SK-N-SH (cell line): ENCODE measurements around the gene GJA8. TPM values are rescaled to one million over a fixed set of nuclear protein-coding genes. Genes with fewer than 3 reads are reported as not detected.

Experiments used
- CTCF ChIA-PET: fragments of 300-600, 350-600 bp; formaldehyde crosslinking; extraction: SDS; loops from one replicate; lab custom pipeline; 2021; lab: Yijun Ruan, JAX
- POLR2A ChIA-PET: fragments of 350-600 bp; sonication (Branson Sonifier 250); formaldehyde crosslinking; extraction: SDS; loops from one replicate; lab custom pipeline; 2020; ENCODE audit warnings: antibody characterized with exemption, inconsistent platforms; lab: Yijun Ruan, JAX
- DNase-seq: peaks from one replicate; pipeline ENCODE4 v3.0.0; 2012
- H2AFZ ChIP-seq: fragments of 200-600 bp; sonication (generic); 2 replicates; pipeline ENCODE4 v1.8.1; 2016; ENCODE audit warnings: antibody characterized with exemption, mild to moderate bottlenecking, low read depth
- H3F3A ChIP-seq: fragments of 200-600 bp; sonication (generic); replicated peaks from 2 replicates; pipeline ENCODE3; 2016; ENCODE audit warnings: antibody characterized with exemption, mild to moderate bottlenecking; ENCODE audit not compliant: insufficient read depth
- H3K27ac ChIP-seq, 2 experiments: fragments of 200-500 bp in 1 of 2; fragments of 200-600 bp in 1 of 2; sonication (Bioruptor generic) in 1 of 2; sonication (generic), shearing (Covaris generic) in 1 of 2; 2 replicates each; pipeline versions ENCODE4 v1.5.1 to v1.6.1; 2014 to 2016; ENCODE audit warnings: low read depth in 2 of 2, inconsistent platforms in 1 of 2, low read length in 1 of 2, mild to moderate bottlenecking in 1 of 2, mixed read lengths in 1 of 2
- H3K27me3 ChIP-seq: fragments of 200-600 bp; sonication (generic), shearing (Covaris generic); 2 replicates; pipeline ENCODE4 v1.6.1; 2016; ENCODE audit warnings: mixed run types; ENCODE audit not compliant: insufficient read depth
- H3K36me3 ChIP-seq, 2 experiments: fragments of 200-500 bp in 1 of 2; fragments of 200-600 bp in 1 of 2; sonication (Bioruptor generic) in 1 of 2; sonication (generic) in 1 of 2; replicated peaks in 1 of 2; 2 replicates each; pipeline versions ENCODE3 to v1.5.1; 2014 to 2016; ENCODE audit warnings: low read length in 1 of 2, mild to moderate bottlenecking in 1 of 2; ENCODE audit not compliant: insufficient read depth in 2 of 2, control insufficient read depth in 1 of 2
- H3K4me1 ChIP-seq, 2 experiments: fragments of 200-500 bp in 1 of 2; fragments of 200-600 bp in 1 of 2; sonication (Bioruptor generic) in 1 of 2; sonication (generic), shearing (Covaris generic) in 1 of 2; 2 replicates each; pipeline versions ENCODE4 v1.5.1 to v1.6.1; 2014 to 2016; ENCODE audit warnings: low read depth in 1 of 2, low read length in 1 of 2, mixed run types in 1 of 2; ENCODE audit not compliant: insufficient read depth in 2 of 2, control insufficient read depth in 1 of 2
- H3K4me2 ChIP-seq: fragments of 200-600 bp; sonication (generic), shearing (Covaris generic); 2 replicates; pipeline ENCODE4 v1.6.1; 2017; ENCODE audit warnings: mixed run types
- H3K4me3 ChIP-seq, 2 experiments: fragments of 200-500 bp in 1 of 2; fragments of 200-600 bp in 1 of 2; sonication (Bioruptor generic) in 1 of 2; sonication (generic), shearing (Covaris generic) in 1 of 2; 2 replicates each; pipeline versions ENCODE4 v1.5.1 to v1.8.1; 2014 to 2016; ENCODE audit warnings: low read depth in 2 of 2, inconsistent platforms in 1 of 2, low read length in 1 of 2, mild to moderate bottlenecking in 1 of 2, mixed read lengths in 1 of 2, moderate library complexity in 1 of 2
- H3K79me2 ChIP-seq: fragments of 200-600 bp; sonication (generic); 2 replicates; pipeline ENCODE4 v1.8.1; 2017; ENCODE audit warnings: mild to moderate bottlenecking; ENCODE audit not compliant: insufficient read depth
- H3K9ac ChIP-seq: fragments of 200-600 bp; sonication (generic); 2 replicates; pipeline ENCODE4 v1.6.1; 2017; ENCODE audit warnings: mixed run types
- H3K9me2 ChIP-seq: fragments of 200-600 bp; sonication (generic); 2 replicates; pipeline ENCODE4 v1.6.1; 2017; ENCODE audit warnings: mixed run types
- H3K9me3 ChIP-seq: fragments of 200-600 bp; sonication (generic); 2 replicates; pipeline ENCODE4 v1.6.1; 2017; ENCODE audit warnings: mixed run types, mild to moderate bottlenecking, moderate library complexity
- H4K20me1 ChIP-seq: fragments of 200-600 bp; sonication (generic); 2 replicates; pipeline ENCODE4 v1.6.1; 2017; ENCODE audit warnings: mild to moderate bottlenecking, mixed run types; ENCODE audit not compliant: insufficient read depth
- CHD2 ChIP-seq: fragments of 150-350 bp; IDR thresholded peaks from 2 replicates; pipeline ENCODE4 v1.6.1; 2018; ENCODE audit warnings: low read length; ENCODE audit not compliant: partially characterized antibody
- ELF1 ChIP-seq: IDR thresholded peaks from 2 replicates; pipeline ENCODE4 v1.4.0; 2012
- FOSL2 ChIP-seq: IDR thresholded peaks from 2 replicates; pipeline ENCODE4 v1.4.0; 2012; ENCODE audit warnings: low read depth, mild to moderate bottlenecking, moderate library complexity, borderline replicate concordance
- GABPA ChIP-seq: IDR thresholded peaks from 2 replicates; pipeline ENCODE4 v1.4.0; 2012; ENCODE audit warnings: low read depth, mild to moderate bottlenecking
- GATA2 ChIP-seq: sonication (generic); formaldehyde crosslinking; IDR thresholded peaks from 2 replicates; pipeline ENCODE4 v1.5.0; 2020; ENCODE audit warnings: mild to moderate bottlenecking, missing genetic modification reagents
- MEF2A ChIP-seq: IDR thresholded peaks from 2 replicates; pipeline ENCODE4 v1.4.0; 2012; ENCODE audit warnings: low read depth, borderline replicate concordance
- MXI1 ChIP-seq: IDR thresholded peaks from 2 replicates; pipeline ENCODE4 v1.6.1; 2012; ENCODE audit warnings: mild to moderate bottlenecking, low read depth, low read length, improper control_type of control experiment
- NRF1 ChIP-seq: IDR thresholded peaks from 2 replicates; pipeline ENCODE4 v1.6.1; 2012; ENCODE audit warnings: low read depth, mild to moderate bottlenecking, low read length
- POLR2AphosphoS5 ChIP-seq: IDR thresholded peaks from 2 replicates; pipeline ENCODE4 v1.6.1; 2012; ENCODE audit warnings: low read depth, low read length
- RAD21 ChIP-seq: IDR thresholded peaks from 2 replicates; pipeline ENCODE4 v1.6.1; 2012; ENCODE audit warnings: mild to moderate bottlenecking, low read length
- SIN3A ChIP-seq: IDR thresholded peaks from 2 replicates; pipeline ENCODE4 v1.6.1; 2012; ENCODE audit warnings: low read depth, mild to moderate bottlenecking, low read length, moderate library complexity, borderline replicate concordance
- TAF1 ChIP-seq: IDR thresholded peaks from 2 replicates; pipeline ENCODE4 v1.6.1; 2012; ENCODE audit warnings: low read depth, mild to moderate bottlenecking, low read length, moderate library complexity, borderline replicate concordance
- TCF12 ChIP-seq: IDR thresholded peaks from 2 replicates; pipeline ENCODE4 v1.4.0; 2012
- TEAD4 ChIP-seq: IDR thresholded peaks from 2 replicates; pipeline ENCODE4 v1.4.0; 2012; ENCODE audit warnings: mild to moderate bottlenecking, borderline replicate concordance; ENCODE audit not compliant: insufficient read depth
- YY1 ChIP-seq: IDR thresholded peaks from 2 replicates; pipeline ENCODE4 v1.4.0; 2012; ENCODE audit warnings: low read depth, mild to moderate bottlenecking
- ZBTB33 ChIP-seq: IDR thresholded peaks from 2 replicates; pipeline ENCODE4 v1.4.0; 2012; ENCODE audit warnings: low read depth, borderline replicate concordance
- WGBS: methylation state at CpG from one replicate; pipeline ENCODE4 v1.1.6; 2017; ENCODE audit warnings: low lambda C conversion rate; 5-methylcytosine and 5-hydroxymethylcytosine counted together
- polyA plus RNA-seq, 3 experiments: library from polyadenylated mRNA; depleted of rRNA; stranded (reverse); fragments of >200 nt; gene quantifications; 2 replicates each; pipeline ENCODE4 v1.2.3, GENCODE V29; 2012
- TF ChIP-seq, protein P1 (sequence below): fragments of 150-350 bp; IDR thresholded peaks from 2 replicates; pipeline ENCODE4 v1.6.1; 2016; ENCODE audit warnings: mild to moderate bottlenecking, low read depth, low read length
- TF ChIP-seq, protein P2 (sequence below): fragments of 200-600 bp; sonication (generic); IDR thresholded peaks from 2 replicates; pipeline ENCODE4 v1.6.1; 2017; ENCODE audit warnings: antibody characterized with exemption, mild to moderate bottlenecking, moderate library complexity
- TF ChIP-seq, protein P3 (sequence below): IDR thresholded peaks from 2 replicates; pipeline ENCODE4 v1.6.1; 2012; ENCODE audit warnings: mild to moderate bottlenecking, low read depth, low read length, moderate library complexity
- TF ChIP-seq, protein P4 (sequence below): fragments of 150-350 bp; IDR thresholded peaks from 2 replicates; pipeline ENCODE4 v1.6.1; 2017; ENCODE audit warnings: antibody characterized with exemption, low read length, low read depth, borderline replicate concordance

Gene GJA8
- polyA plus RNA-seq, 1 of the 3 experiments (the other 2 are of a cell fraction): not detected

DNA sequence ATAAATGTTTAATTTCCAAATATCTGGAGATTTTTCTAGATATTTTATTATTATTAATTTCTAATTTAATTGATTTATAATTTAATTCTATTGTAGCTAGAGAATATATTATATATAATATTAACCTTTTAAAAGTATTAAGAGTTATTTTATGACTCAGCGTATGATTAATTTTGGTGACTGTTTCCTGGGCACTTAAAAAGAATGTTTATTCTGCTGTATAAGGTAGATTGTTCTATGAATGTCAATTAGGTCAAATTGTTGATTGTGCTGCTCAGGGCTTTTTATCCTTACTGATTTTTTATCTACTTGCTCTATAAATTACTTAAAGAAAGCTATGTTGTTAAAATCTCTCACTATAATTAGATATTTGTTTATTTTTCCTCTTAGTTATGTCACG lies 20.1 kb upstream of the GJA8 start:
- WGBS: 21% methylated on average over 2 of the region's 2 CpGs
- Histone ChIP-seq H3F3A (no peaks in the 10 kb centered on the region), H3K4me1 (no peaks in the 10 kb centered on the region), H3K79me2 (no peaks in the 10 kb centered on the region), H3K9me2 (no peaks in the 10 kb centered on the region), H4K20me1 (no peaks in the 10 kb centered on the region), H3K27ac (no peak overlapping the region), H2AFZ (no peak overlapping the region), H3K4me2 (no peak overlapping the region), H3K9me3 (no peaks in the 10 kb centered on the region)
- POLR2A ChIA-PET: no interaction called here
- DNase-seq: no peak
- TF ChIP-seq GATA2 (CRISPR knock-in tag) (no peak), TEAD4 (no peak), ZBTB33 (no peak), RAD21 (no peak), FOSL2 (no peak), MEF2A (no peak), GABPA (no peak), TCF12 (no peak), POLR2AphosphoS5 (no peak), CHD2 (no peak), YY1 (no peak), NRF1 (no peak), MXI1 (no peak), TAF1 (no peak), ELF1 (no peak), SIN3A (no peak)
- TF ChIP-seq, protein P1, sequence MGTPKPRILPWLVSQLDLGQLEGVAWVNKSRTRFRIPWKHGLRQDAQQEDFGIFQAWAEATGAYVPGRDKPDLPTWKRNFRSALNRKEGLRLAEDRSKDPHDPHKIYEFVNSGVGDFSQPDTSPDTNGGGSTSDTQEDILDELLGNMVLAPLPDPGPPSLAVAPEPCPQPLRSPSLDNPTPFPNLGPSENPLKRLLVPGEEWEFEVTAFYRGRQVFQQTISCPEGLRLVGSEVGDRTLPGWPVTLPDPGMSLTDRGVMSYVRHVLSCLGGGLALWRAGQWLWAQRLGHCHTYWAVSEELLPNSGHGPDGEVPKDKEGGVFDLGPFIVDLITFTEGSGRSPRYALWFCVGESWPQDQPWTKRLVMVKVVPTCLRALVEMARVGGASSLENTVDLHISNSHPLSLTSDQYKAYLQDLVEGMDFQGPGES: no peak
- TF ChIP-seq, protein P2, sequence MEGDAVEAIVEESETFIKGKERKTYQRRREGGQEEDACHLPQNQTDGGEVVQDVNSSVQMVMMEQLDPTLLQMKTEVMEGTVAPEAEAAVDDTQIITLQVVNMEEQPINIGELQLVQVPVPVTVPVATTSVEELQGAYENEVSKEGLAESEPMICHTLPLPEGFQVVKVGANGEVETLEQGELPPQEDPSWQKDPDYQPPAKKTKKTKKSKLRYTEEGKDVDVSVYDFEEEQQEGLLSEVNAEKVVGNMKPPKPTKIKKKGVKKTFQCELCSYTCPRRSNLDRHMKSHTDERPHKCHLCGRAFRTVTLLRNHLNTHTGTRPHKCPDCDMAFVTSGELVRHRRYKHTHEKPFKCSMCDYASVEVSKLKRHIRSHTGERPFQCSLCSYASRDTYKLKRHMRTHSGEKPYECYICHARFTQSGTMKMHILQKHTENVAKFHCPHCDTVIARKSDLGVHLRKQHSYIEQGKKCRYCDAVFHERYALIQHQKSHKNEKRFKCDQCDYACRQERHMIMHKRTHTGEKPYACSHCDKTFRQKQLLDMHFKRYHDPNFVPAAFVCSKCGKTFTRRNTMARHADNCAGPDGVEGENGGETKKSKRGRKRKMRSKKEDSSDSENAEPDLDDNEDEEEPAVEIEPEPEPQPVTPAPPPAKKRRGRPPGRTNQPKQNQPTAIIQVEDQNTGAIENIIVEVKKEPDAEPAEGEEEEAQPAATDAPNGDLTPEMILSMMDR: no peak
- TF ChIP-seq, protein P3, sequence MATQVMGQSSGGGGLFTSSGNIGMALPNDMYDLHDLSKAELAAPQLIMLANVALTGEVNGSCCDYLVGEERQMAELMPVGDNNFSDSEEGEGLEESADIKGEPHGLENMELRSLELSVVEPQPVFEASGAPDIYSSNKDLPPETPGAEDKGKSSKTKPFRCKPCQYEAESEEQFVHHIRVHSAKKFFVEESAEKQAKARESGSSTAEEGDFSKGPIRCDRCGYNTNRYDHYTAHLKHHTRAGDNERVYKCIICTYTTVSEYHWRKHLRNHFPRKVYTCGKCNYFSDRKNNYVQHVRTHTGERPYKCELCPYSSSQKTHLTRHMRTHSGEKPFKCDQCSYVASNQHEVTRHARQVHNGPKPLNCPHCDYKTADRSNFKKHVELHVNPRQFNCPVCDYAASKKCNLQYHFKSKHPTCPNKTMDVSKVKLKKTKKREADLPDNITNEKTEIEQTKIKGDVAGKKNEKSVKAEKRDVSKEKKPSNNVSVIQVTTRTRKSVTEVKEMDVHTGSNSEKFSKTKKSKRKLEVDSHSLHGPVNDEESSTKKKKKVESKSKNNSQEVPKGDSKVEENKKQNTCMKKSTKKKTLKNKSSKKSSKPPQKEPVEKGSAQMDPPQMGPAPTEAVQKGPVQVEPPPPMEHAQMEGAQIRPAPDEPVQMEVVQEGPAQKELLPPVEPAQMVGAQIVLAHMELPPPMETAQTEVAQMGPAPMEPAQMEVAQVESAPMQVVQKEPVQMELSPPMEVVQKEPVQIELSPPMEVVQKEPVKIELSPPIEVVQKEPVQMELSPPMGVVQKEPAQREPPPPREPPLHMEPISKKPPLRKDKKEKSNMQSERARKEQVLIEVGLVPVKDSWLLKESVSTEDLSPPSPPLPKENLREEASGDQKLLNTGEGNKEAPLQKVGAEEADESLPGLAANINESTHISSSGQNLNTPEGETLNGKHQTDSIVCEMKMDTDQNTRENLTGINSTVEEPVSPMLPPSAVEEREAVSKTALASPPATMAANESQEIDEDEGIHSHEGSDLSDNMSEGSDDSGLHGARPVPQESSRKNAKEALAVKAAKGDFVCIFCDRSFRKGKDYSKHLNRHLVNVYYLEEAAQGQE: no peak
- TF ChIP-seq, protein P4, sequence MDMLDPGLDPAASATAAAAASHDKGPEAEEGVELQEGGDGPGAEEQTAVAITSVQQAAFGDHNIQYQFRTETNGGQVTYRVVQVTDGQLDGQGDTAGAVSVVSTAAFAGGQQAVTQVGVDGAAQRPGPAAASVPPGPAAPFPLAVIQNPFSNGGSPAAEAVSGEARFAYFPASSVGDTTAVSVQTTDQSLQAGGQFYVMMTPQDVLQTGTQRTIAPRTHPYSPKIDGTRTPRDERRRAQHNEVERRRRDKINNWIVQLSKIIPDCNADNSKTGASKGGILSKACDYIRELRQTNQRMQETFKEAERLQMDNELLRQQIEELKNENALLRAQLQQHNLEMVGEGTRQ: no peak
- TF ChIP-seq, all 33 proteins: peak for 0
- Histone ChIP-seq H3K27me3 (no peaks in the 10 kb centered on the region), H3K4me3 (no peak overlapping the region), H3K36me3 (no peaks in the 10 kb centered on the region), H3K9ac (no peak overlapping the region)
- CTCF ChIA-PET: interaction anchor here (1.4 kb wide), 1 partner anchor 10 kb away, joined by 9 read pairs; no protein-coding TSS in a partner anchor
